ENCODE measurements around the gene MBP.

GRCh38 chr18:77038182-77038858 lies 94.3 kb downstream of the MBP start:
- TF ChIP-seq CTCF (IDR thresholded peaks at IDR 0.05) (no peak), POLR2A (IDR thresholded peaks at IDR 0.05) (no peak)

Measured in thyroid gland (tissue), 4 donors.